Metanephros (tissue), 1 donor: ENCODE measurements around the gene E2F2. TPM values are rescaled to one million over a fixed set of nuclear protein-coding genes. Genes with fewer than 3 reads are reported as not detected.

ENCODE experiments used
- total RNA-seq: library from RNA; depleted of rRNA; stranded (reverse); fragments of >200 nt; gene quantifications from one replicate; pipeline ENCODE4 v1.2.3, GENCODE V29; 2014

Gene E2F2
- total RNA-seq, result 9.0 TPM

DNA sequence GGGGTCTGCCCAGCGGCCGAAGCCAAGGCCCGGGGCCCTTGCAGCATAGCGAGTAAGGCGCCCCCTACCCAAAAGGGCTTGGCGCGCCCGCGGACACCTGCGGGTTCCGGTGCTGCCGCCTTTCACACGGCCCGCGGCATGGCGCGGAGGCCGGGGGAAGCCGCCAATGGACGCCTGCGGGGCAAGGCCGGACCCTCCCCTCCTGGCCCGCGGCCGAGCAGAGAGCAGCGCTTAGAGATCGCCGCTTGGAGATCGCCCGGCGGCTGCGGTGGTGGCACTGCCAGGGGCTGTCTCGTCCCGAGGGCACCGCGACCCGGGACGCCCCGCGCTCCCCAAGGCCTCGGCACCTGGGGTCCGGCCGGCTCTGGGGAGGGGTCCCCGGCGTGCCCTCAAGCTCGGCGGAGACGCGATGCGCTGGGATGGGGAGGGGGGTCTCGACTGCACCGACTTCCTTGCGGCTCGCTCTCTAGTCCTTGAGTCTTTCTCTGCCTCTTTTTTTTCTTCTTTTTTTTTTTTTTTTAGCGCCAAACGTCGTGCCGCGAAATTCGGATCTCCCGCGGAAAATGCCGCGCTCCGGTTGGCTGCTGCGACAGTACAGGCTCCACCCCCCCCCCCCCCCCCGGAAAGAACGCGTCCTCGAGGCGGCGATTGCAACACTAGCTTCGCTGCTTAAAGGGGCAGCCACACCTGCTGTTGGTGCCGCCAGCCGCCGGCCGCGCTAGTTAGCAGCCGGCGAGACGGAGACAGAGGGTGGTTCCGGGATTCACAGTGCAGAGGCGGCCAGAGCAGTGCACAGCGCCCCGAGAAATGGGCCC, at the start of gene E2F2:
E2F2 (minus strand) TSS at position 487 of the 815 bp plus-strand sequence; CDS start at position 47, 440 bp downstream.

DNA sequence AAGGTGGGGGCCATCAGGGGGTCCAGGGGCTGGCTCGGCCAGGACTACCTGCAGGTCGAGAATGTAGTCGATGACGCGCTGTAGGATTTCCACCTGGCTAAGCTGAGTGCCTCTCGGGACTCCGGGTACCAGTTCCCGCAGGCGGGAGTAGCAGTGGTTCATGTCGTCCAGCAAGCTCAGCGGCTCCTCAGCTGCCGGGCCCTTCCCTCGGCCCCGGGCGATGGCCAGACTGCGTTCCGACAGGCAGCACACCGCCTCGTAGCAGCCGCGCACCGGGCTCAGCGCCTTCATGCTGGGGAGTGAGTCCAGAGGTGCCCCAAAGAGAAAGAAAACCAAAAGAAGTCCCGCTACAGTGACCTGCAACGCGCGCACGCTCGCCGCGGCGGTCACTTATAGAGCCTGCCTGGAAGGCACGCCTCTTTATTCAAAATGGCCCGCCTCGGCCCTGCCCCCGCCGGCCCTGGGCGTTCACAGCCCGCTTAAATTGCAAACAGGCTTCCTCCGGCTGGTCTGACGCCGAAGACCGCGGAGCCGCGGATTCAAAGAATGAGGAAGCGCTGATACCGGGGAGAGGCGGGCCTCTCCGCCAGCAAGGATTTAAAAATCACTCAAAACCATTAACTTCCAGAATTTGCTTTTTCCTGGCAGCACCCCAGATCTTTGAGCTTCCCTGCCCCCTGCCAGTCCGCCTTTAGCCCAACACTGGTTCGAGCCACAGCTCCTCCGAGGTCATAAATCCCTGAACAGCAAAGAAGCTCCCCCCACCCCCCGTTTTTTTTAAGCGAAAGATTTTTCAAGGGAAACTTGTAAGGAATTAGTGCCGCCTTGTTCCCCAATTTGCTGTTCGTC, 28.3 kb upstream of the E2F2 start, which contains the start of gene ID3:
ID3 (minus strand) TSS at position 366 of the 849 bp plus-strand sequence; CDS start at position 291, 75 bp downstream.

DNA sequence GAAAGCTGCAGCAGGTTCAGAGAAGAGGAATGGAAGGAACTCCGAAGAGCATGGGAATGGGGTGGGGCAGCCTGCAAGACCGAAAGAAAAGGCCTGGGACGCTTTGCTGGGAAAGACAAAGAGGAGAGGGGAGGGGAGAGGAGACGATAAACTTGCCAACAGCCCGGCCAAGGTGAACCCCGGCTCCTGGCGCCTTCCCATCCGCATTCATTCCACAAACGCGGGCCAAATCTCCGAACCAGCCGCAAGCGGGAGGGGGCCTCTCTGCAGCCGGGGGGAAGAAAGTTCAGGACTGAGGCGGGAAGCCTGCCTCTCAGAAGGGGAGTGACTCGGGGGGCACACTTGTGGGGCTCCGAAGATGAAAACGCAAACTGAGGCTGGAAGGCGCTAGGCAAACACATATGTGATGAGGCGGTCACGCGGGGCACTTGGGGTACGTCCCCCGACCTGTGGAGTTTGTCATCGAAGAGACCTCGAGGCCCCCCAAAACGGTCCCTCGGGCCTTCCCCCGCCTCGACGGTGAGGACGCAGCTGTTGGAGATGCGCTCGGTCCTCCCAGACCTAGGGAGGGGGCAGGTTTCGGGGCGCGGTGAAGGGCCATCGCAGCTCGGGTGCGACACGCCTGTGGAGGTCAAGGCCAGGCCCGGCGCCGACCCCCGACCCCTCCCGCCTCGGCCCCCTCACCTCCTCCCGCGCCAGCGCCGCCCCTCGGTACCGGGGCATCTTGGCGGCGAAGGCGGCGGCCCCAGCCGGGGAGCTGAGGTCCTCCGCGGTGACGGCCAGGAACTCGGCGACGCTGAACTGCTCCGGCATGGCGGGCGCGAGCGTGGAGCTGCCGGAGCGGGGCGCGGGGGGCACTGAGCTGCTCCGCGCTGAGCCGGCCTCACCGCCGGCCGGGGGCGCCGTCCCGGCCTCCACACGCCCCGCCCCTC, 47.4 kb downstream of the E2F2 start, which contains the start of gene ASAP3:
ASAP3 (minus strand) TSS at position 859 of the 932 bp plus-strand sequence; CDS start at position 813, 46 bp downstream.

Other genes with a start within 250 kb of the E2F2 start
- gene HNRNPR, start 186.9 kb downstream of the E2F2 start, total RNA-seq, result 111 TPM
- 28.6 TPM for gene ZNF436, start 161.4 kb downstream of the E2F2 start, total RNA-seq
- 75.4 TPM for gene TCEA3, start 106.5 kb downstream of the E2F2 start, total RNA-seq
- gene ASAP3, start 47.1 kb downstream of the E2F2 start, total RNA-seq, result 40.1 TPM
- gene ID3, start 28.3 kb upstream of the E2F2 start, total RNA-seq, result 558 TPM
- gene RPL11, start 160.6 kb upstream of the E2F2 start, total RNA-seq, result 893 TPM
- 19.7 TPM for gene ELOA, start 212.2 kb upstream of the E2F2 start, total RNA-seq
- 48.1 TPM for gene PITHD1, start 247.2 kb upstream of the E2F2 start, total RNA-seq